ENCODE measurements around the gene SPDYA. TPM values are rescaled to one million over a fixed set of nuclear protein-coding genes. Genes with fewer than 3 reads are reported as not detected.

Gene SPDYA
- polyA plus RNA-seq, 1 donor from 2014 or later = 0.46 TPM

DNA sequence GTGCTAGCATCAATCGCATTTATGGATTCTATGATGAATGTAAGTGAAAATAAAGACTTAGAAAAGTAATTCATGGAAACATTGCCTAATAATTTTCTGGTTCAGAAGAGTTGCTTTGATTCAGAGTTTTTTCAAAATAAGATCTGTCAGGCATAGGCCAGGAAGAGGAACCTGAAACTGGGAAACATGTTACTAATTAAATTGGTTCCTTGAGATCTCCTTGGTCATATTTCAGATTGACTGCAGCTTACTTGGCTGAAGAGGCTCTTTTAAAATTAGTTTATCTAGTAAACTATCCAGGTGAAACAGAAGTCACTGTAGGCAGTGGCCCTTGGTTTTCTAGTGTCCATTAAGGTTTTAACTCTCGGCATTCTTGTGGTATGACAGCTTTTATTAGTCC lies 31.6 kb upstream of the SPDYA start:
- Histone ChIP-seq H3K27ac (ENCODE audit: low read length) (no peak overlapping the region), H3K79me2 (replicated peaks; ENCODE audit: insufficient read depth, low read length) (peaks cover 33% of the 10 kb centered on the region)

DNA sequence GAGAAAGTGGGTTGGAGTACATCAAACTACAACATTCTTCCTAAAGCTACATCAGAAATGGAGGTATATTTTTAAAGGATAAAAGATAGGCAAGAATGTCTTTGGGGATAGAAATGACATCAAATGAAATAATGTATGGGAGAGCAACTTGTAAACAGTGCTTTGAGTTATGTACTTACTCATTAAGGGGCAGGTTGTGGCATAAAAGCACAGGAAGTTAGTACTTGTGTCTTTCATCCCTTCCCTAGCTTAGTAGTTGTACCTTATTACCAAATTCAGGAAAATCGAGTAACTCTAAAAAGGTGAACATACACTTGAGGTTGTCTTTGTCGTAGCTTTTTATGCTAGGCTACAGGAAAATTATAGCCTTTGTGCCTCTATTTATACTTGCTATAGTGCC lies 30.1 kb upstream of the SPDYA start:
- no peak overlapping the region for H3K9ac ChIP-seq (ENCODE audit: low read length)

More for the DNA sequence above, 31.6 kb upstream of the SPDYA start:
- H3K36me3 ChIP-seq (ENCODE audit: insufficient read depth, low read length) = peaks cover 17% of the 10 kb centered on the region
- H3K9ac ChIP-seq (ENCODE audit: low read length) = no peak overlapping the region
- H3K4me2 ChIP-seq (ENCODE audit: low read length) = no peak overlapping the region
- H3F3A ChIP-seq (ENCODE audit: insufficient read depth, low read length, poor library complexity, severe bottlenecking) = no peaks in the 10 kb centered on the region
- no peaks in the 10 kb centered on the region for H3K9me2 ChIP-seq (ENCODE audit: insufficient read depth, low read length)
- H3K27me3 ChIP-seq (ENCODE audit: insufficient read depth, low read depth, low read length) = no peaks in the 10 kb centered on the region
- peaks cover 2% of the 10 kb centered on the region for H4K20me1 ChIP-seq (ENCODE audit: insufficient read depth)
- no peak overlapping the region for H3K4me3 ChIP-seq (ENCODE audit: low read length)
- no peaks in the 10 kb centered on the region for H3K9me3 ChIP-seq (ENCODE audit: low read length)
- no peak overlapping the region for H2AFZ ChIP-seq (ENCODE audit: low read depth, low read length)
- TF ChIP-seq SMC3 (conservative IDR thresholded peaks at IDR 0.05; ENCODE audit: poor library complexity) = no peak
- no peak for TF ChIP-seq POLR2AphosphoS5 (IDR thresholded peaks at IDR 0.05)
- TF ChIP-seq, protein P1, sequence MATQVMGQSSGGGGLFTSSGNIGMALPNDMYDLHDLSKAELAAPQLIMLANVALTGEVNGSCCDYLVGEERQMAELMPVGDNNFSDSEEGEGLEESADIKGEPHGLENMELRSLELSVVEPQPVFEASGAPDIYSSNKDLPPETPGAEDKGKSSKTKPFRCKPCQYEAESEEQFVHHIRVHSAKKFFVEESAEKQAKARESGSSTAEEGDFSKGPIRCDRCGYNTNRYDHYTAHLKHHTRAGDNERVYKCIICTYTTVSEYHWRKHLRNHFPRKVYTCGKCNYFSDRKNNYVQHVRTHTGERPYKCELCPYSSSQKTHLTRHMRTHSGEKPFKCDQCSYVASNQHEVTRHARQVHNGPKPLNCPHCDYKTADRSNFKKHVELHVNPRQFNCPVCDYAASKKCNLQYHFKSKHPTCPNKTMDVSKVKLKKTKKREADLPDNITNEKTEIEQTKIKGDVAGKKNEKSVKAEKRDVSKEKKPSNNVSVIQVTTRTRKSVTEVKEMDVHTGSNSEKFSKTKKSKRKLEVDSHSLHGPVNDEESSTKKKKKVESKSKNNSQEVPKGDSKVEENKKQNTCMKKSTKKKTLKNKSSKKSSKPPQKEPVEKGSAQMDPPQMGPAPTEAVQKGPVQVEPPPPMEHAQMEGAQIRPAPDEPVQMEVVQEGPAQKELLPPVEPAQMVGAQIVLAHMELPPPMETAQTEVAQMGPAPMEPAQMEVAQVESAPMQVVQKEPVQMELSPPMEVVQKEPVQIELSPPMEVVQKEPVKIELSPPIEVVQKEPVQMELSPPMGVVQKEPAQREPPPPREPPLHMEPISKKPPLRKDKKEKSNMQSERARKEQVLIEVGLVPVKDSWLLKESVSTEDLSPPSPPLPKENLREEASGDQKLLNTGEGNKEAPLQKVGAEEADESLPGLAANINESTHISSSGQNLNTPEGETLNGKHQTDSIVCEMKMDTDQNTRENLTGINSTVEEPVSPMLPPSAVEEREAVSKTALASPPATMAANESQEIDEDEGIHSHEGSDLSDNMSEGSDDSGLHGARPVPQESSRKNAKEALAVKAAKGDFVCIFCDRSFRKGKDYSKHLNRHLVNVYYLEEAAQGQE (IDR thresholded peaks at IDR 0.05; ENCODE audit: borderline replicate concordance) = no peak
- TF ChIP-seq EZH2 (IDR thresholded peaks at IDR 0.05; ENCODE audit: borderline replicate concordance, insufficient read depth, low read length, poor library complexity, severe bottlenecking) = no peak
- TF ChIP-seq RAD21 (conservative IDR thresholded peaks at IDR 0.05) = no peak
- TF ChIP-seq TAF1 (IDR thresholded peaks at IDR 0.05; ENCODE audit: low read depth) = no peak
- TF ChIP-seq MXI1 (conservative IDR thresholded peaks at IDR 0.05; ENCODE audit: poor library complexity, severe bottlenecking) = no peak
- TF ChIP-seq EP300 (conservative IDR thresholded peaks at IDR 0.05; ENCODE audit: poor library complexity, severe bottlenecking) = no peak
- TF ChIP-seq, protein P2, sequence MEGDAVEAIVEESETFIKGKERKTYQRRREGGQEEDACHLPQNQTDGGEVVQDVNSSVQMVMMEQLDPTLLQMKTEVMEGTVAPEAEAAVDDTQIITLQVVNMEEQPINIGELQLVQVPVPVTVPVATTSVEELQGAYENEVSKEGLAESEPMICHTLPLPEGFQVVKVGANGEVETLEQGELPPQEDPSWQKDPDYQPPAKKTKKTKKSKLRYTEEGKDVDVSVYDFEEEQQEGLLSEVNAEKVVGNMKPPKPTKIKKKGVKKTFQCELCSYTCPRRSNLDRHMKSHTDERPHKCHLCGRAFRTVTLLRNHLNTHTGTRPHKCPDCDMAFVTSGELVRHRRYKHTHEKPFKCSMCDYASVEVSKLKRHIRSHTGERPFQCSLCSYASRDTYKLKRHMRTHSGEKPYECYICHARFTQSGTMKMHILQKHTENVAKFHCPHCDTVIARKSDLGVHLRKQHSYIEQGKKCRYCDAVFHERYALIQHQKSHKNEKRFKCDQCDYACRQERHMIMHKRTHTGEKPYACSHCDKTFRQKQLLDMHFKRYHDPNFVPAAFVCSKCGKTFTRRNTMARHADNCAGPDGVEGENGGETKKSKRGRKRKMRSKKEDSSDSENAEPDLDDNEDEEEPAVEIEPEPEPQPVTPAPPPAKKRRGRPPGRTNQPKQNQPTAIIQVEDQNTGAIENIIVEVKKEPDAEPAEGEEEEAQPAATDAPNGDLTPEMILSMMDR (IDR thresholded peaks at IDR 0.05; ENCODE audit: poor library complexity, severe bottlenecking) = no peak

More for the DNA sequence above, 30.1 kb upstream of the SPDYA start:
- Histone ChIP-seq H3K27ac (ENCODE audit: low read length) (no peak overlapping the region), H3K27me3 (ENCODE audit: insufficient read depth, low read depth, low read length) (no peaks in the 10 kb centered on the region), H4K20me1 (ENCODE audit: insufficient read depth) (no peaks in the 10 kb centered on the region), H3K36me3 (ENCODE audit: insufficient read depth, low read length) (peaks cover 17% of the 10 kb centered on the region), H3K79me2 (replicated peaks; ENCODE audit: insufficient read depth, low read length) (peaks cover 20% of the 10 kb centered on the region), H3K9me3 (ENCODE audit: low read length) (no peaks in the 10 kb centered on the region), H2AFZ (ENCODE audit: low read depth, low read length) (no peak overlapping the region), H3K4me2 (ENCODE audit: low read length) (no peak overlapping the region), H3K9me2 (ENCODE audit: insufficient read depth, low read length) (no peaks in the 10 kb centered on the region), H3F3A (ENCODE audit: insufficient read depth, low read length, poor library complexity, severe bottlenecking) (no peaks in the 10 kb centered on the region), H3K4me3 (ENCODE audit: low read length) (no peak overlapping the region)
- TF ChIP-seq EZH2 (IDR thresholded peaks at IDR 0.05; ENCODE audit: borderline replicate concordance, insufficient read depth, low read length, poor library complexity, severe bottlenecking) (no peak), MXI1 (conservative IDR thresholded peaks at IDR 0.05; ENCODE audit: poor library complexity, severe bottlenecking) (no peak), POLR2AphosphoS5 (IDR thresholded peaks at IDR 0.05) (no peak), SMC3 (conservative IDR thresholded peaks at IDR 0.05; ENCODE audit: poor library complexity) (no peak), EP300 (conservative IDR thresholded peaks at IDR 0.05; ENCODE audit: poor library complexity, severe bottlenecking) (no peak), RAD21 (conservative IDR thresholded peaks at IDR 0.05) (no peak), TAF1 (IDR thresholded peaks at IDR 0.05; ENCODE audit: low read depth) (no peak)
- TF ChIP-seq, protein P1 (IDR thresholded peaks at IDR 0.05; ENCODE audit: borderline replicate concordance) = no peak
- TF ChIP-seq, protein P2 (IDR thresholded peaks at IDR 0.05; ENCODE audit: poor library complexity, severe bottlenecking) = no peak

Data from neural cell (in vitro differentiated cells).